T-helper 2 cell (primary cell): ENCODE data around the gene CGREF1.
"Not testable (repeated sequence)": the region's sequence is repeated elsewhere in the genome, so short reads cannot be mapped to it uniquely, and the experiment has no call there.

Experiments used
- DNase-seq, 5 experiments: peaks; one replicate each; pipeline versions ENCODE4 v3.0.0 to v3.0.0-alpha.2; 2012 to 2022

CGREF1 gene

GRCh38 chr2:27136751-27137150, 17.8 kb upstream of the CGREF1 start:
- no peak for DNase-seq

- no peak for DNase-seq
These were observed 16.6 kb upstream of the CGREF1 start for GRCh38 chr2:27135478-27135955.

- no peak for DNase-seq
These were observed 16.0 kb upstream of the CGREF1 start for GRCh38 chr2:27134781-27135477.

GRCh38 chr2:27133905-27134780, 15.2 kb upstream of the CGREF1 start, which contains the start of gene PREB:
TSS of gene PREB (minus strand) at chr2:27134636. CDS start at chr2:27134421, 215 bp downstream.
- DNase-seq: peak; percentile 95 to 98 (median 98)

GRCh38 chr2:27133195-27133875, 14.4 kb upstream of the CGREF1 start:
- DNase-seq: peak in 1 of 5 experiments; percentile 60

- no peak for DNase-seq
These were observed 12.5 kb upstream of the CGREF1 start for GRCh38 chr2:27131429-27131828.

DNA sequence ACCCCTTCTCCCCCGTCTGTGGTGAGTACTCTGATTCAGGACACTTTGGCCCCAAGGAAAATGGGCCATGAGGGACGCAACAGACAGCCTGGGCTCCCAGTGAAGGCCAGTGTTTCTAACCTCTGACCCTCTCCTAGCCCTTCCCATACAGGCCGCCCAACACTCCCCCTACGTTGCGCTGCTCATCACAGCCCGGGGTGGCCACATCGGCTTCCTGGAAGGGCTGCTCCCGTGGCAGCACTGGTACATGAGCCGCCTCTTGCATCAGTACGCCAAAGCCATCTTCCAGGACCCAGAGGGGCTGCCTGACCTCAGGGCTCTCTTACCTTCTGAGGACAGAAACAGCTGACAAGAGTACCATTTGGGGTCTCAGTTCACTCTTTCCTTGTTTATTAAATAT, 11.5 kb upstream of the CGREF1 start:
- no peak for DNase-seq

GRCh38 chr2:27128668-27129571, 10.0 kb upstream of the CGREF1 start:
- DNase-seq: no peak

DNA sequence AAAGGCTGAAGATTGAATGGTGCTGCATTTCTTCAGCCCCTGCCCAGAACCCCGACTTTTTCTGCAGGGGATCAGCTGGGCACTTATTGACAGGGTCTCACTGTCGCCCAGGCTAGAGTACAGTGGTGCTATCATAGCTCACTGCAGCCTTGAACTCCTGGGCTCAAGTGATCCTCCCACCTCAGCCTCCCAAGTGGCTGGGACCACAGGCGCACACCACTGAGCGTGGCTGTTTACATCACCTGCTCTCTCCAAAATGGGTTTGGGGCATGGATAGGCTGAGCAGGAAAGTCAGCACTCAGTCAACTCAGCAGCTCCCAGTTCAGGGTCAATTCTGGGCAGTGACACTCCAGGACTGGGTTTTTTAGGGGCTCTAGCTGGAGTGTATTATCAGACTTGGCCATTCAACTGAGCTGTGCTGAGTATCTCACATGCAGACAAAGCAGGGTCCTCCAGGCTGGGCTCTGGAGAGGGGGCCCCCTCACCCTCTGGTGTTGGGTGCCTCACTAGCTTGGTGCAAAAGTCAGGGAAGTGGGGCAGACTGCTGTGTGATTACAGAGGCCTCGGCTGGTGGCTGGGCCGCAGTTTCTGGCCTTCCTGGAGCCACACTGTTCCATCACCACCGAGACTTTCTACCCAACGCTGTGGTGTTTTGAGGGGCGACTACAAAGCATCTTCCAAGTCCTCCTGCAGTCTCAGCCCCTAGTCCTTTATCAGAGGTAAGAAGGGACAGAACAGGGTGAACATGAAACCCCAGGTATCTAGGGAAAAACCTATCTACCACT, 9.1 kb upstream of the CGREF1 start:
- no peak for DNase-seq

- DNase-seq: no peak
These were observed 7.4 kb upstream of the CGREF1 start for GRCh38 chr2:27126252-27126710.

- DNase-seq: no peak
These were observed 6.2 kb upstream of the CGREF1 start for GRCh38 chr2:27125104-27125503.

DNA sequence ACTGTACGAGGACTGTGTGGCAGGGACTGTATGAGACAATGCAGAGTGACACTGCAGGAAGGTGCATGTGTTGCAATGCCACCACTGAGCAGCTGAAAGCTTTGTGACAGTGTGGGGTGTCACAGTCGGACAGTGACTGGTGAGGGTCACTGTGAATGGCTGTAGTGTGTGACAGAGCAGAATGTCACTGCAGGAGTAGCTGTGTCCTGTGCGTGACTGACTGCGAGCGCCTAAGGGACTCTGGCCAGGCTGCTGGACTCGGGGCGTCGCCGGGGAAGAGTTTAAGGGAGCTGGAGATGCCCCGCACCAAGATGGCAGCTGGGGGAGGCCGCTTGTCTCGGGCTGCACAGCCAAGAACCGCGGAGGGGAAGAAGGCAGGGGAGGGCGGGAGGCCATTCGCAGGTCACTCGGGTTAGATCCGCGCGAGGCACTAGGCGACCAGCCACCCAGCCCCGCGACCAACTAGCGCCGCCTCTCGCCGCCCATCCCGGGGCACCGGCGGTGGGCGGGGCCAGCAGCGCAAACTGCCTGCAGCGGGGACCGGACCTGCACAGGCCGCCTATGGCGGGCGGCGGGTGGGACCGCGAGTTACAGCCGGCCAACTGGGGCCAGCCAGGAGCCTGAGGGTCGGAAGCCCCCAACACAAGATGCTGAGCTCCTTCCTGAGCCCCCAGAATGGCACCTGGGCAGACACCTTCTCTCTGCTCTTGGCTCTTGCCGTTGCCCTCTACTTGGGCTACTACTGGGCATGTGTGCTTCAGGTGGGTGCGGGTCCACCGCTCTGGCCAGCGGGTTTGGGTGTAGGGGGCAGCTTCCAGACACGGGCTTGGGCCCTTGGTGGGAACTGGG, 4.6 kb upstream of the CGREF1 start, which contains the start of gene ABHD1:
TSS of gene ABHD1 (plus strand) at position 514 of the 849 bp plus-strand sequence. CDS start at position 648, 134 bp downstream.
- peak; percentile 41 to 65 (median 63) for DNase-seq

GRCh38 chr2:27122791-27123190, 3.9 kb upstream of the CGREF1 start:
- DNase-seq: no peak

GRCh38 chr2:27121906-27122305, 3.0 kb upstream of the CGREF1 start:
- no peak for DNase-seq

DNA sequence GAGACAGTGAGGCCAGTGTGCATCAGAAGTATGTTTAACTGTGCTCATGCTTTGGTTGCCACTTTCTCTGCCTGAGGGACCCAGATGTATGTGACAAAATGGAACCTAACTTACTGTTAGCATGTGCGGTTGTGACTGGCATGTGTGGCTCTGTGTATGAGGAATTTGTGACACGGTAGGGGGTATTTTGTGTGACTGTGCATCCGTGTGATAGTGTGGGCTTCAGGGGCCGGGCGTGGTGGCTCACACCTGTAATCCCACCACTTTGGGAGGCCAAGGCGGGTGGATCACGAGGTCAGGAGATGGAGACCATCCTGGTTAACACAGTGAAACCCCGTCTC, 372 bp upstream of the CGREF1 start:
- DNase-seq: not testable (repeated sequence)

- no peak for DNase-seq
These were observed 868 bp downstream of the CGREF1 start for GRCh38 chr2:27117995-27118524.

DNA sequence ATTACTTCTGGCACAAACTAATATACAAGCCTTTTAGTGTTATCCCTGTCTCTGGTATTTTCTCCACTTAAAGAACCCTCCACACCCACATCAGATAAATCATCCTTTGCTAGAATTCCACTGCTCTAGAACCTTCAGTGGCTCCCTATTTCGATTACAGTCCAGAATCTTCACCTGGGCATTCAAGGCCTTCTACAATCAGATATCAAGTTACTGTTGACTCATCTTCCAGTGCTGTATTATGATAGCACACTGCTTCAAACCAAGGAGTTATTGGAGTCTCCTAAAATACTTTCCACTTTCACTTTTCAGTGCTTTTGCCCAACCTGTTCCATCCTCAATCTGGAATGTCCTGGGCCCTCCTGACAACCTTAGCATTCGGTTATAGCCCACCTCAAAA, 3.4 kb downstream of the CGREF1 start:
- DNase-seq: no peak

DNA sequence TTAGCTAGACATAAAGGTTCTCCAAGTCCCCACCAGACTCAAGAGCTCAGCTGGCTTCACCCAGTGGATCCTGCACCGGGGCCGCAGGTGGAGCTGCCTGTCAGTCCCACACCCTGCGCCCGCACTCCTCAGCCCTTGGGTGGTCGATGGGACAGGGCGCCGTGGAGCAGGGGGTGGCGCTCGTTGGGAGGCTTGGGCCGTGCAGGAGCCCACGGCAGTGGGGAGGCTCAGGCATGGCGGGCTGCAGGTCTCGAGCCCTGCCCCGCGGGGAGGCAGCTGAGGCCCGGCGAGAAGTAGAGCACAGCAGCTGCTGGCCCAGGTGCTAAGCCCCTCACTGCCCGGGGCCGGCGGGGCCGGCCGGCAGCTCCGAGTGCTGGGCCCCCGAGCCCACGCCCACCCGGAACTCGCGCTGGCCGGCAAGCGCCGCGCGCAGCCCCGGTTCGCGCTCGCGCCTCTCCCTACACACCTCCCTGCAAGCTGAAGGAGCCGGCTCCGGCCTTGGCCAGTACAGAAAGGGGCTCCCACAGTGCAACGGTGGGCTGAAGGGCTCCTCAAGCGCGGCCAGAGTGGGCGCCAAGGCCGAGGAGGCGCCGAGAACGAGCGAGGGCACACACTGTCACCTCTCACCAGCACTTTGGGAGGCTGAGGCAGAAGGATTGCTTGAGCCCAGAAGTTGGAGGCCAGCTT, 7.4 kb downstream of the CGREF1 start:
- DNase-seq: not testable (repeated sequence)
